Activated CD8-positive, alpha-beta memory T cell treated with anti-CD3 and anti-CD28 coated beads, Interleukin-2, amount 50 U/mL, for 24 hours (primary cell): ENCODE measurements around the gene MYMK.
A peak's percentile ranks its signal among the peaks of the same experiment; 100 is the strongest.

Experiments
- DNase-seq: peaks from one replicate; pipeline ENCODE4 v3.0.0-alpha.2; 2020; ENCODE audit errors: extremely low read depth

The MYMK gene

GRCh38 chr9:133535306-133535877, 10.6 kb upstream of the MYMK start:
- DNase-seq, result no peak

DNA sequence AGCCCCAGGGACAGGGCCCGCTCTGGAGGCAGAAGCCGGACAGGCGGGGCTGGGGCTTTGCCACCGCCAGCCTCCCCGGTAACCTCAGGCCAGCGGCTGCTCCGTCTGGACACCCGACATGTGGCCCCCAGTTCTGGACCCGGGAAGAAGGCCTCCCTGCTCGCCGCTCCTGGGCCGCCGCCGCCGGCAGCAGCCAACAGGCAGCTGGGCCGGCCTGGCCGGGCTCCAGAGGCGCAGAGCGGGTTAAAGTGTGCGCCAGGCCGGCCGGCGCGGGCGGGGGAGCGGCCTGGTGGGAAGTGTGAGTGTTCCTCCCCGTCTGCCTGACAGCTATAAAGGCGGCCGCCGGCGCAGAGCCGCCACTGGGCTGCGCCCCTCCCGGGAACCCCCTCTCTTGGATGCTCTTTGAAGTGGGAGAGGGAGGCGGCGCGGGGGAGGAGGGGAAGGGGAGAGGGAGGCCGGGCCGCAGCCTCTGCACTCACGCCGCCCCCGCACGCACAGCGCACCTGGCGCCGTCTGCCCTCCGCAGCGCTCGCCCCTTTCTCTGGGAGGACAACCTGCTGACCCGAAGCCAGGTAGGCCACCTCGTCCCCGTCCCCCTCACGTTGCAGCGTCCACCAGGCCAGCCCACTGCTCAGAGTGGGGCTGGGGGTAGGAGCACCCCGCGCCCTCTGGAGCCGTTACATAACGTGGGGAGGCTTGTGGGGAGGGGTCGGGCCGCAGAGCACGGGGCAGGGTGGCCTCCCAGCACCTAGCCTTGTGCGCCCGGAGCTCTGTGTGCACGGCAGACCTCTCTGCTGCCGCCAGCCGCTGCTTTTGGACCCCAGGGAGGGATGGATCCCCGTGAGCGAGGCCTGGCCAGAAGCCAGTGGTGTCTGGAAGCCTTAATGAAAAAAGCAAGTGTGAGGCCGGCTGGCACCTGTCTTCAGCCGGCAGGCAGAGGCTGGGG, 9.9 kb upstream of the MYMK start, which contains the start of gene ADAMTSL2:
TSS of gene ADAMTSL2 (plus strand) at position 359 of the 946 bp plus-strand sequence. CDS start 2,009 bp downstream, outside the sequence.
- no peak for DNase-seq

GRCh38 chr9:133533857-133534256, 9.1 kb upstream of the MYMK start:
- DNase-seq, result no peak

- peak; percentile 10 for DNase-seq
These were observed 8.3 kb upstream of the MYMK start for GRCh38 chr9:133532937-133533668.

DNA sequence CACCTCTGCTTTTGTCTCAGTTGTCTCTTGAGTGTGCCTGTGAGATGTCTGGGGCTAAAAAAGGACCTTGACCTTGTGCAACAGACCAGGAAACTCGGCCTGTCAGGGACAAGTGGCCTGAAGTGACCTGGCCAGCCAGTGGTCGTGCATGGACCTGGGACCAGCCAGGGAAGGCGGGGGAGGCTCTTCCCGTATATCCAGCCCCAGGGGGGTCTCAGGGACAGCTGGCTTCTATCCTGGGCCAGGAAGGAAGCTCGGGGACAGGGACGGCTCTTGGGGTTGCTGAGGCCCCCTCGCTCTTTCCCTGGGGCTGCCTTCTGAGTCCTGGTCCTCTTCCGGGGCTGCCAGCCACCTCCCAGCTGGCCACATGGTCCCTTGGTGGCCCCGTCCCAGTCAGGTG, 6.5 kb upstream of the MYMK start:
- no peak for DNase-seq

DNA sequence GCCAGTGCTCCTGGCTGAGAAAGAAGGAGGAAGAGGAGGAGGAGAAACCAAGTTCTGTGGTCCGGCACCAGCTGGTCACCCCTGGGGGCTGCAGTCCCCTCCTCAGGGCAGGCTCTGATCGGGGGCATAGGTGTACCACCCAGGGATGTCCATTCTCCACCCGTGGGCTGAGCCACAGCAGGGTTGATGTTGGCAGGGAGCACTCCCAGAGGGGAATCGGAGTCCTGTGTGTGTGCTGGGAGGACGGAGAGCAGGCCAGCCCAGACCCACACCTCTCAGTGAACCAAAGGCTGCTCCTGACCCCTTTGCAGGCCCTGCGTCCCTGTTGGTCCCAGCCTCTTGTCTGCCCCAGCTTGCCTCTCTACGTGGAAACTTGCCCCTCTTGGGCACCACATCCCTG, 5.1 kb upstream of the MYMK start:
- no peak for DNase-seq

DNA sequence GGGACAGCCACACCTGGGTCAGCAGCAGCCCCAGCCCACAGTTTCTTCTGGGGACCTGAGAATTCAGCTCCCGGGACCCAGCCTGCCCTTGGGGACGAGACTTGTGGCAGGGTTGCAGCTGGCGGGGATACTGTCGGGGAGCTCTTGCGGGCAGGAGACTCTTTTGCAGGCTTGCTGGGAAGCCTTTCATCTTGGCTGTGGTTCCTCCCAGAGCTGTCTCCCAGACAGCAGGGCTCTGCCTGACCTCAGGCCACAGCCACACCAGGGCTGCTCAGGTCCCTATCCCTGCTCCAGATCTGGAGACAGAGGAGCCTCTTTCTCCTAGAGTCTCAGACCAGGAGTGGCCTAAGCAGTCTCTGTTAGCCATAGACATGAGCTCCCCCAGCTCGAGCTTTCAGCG, 4.7 kb upstream of the MYMK start:
- no peak for DNase-seq

DNA sequence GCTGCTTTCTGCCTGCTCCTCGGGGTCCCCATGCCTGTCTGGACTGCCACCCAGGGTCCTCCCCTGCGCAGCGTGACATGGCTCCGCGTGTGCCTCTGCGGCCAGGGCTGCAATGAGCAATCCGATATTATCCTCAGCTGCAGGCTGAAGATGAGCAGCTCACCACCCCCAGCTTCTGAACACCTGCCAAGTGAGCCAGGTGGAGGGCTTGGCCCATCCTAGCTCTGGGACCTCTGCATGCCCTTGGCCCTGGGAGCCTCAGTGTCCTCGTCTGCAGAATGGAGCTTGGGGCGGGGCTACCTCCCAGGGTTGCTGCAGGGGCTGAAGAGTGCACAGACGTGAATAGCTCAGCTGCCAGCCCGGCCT, 4.1 kb upstream of the MYMK start:
- no peak for DNase-seq

DNA sequence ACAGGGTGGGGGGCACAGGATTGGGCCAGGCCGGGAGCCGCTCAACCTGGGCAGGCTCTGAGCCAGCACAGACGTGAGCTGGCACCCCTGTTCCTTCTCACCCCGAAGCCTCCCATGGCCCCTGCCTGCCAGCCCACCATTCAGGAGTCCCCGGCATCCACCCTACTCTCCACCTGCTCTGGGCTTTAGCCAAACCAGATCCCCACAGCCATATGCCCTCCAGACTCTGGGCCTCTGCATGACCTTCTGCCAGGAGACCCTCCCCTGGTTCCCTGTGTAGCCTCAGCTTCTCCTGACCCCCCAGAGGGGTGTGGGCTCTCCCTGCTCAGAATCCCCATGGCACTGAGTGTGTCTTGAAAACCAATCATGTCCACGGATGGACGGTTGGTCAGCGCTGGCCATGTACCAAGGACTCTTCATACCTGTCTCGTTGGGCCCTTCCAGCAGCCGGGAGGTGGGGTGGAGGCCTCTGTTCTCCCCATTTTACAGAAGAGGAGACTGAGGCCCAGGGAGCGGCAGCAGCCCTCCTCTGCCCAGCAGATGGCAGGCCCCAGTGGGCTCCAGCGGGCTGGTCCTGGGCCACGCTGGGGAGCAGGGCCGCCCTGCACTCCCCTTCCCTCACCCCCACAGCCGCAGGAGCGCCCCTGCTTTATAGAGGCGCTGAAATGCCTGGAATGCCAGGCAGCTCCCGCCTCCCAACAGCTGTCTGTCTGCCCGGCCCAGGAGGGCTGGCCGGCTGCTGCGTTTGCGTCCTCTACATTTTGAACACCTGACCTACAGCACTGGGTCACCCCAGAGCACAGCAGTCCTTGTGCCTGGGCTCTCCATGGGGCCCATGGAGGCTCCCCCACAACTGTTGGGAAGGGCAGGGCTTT, 3.5 kb upstream of the MYMK start:
- no peak for DNase-seq

GRCh38 chr9:133527444-133527920, 2.7 kb upstream of the MYMK start:
- DNase-seq, result no peak

DNA sequence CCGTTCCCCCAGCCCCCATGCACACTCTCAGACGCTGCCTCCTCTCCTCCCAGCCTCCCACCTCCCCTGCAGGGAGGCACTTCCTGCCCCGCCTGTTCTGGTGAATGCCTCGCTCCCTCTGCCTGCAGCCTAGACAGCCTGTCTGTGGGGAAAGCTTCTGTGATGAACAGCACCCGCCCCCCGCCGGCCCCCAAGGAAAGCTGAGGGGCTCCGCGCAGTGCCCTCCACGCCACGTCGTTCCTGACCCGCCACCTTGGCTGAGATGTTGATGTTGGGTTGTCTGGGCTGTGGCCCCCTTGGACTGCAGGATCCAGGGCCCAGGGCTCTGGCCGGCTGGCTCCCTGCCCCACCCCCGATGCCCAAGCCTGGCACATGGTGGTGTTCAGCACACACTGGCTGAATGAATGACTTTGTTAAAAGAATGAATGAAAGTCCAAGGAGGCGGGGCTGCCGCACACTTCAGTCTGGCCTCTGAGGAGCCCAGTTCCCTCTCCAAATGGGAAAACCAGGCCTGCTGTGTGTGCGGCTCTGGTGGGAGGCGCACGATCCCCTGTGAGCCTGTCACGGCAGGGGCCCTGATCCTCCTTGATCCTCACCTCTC, 2.1 kb upstream of the MYMK start:
- DNase-seq, result no peak

DNA sequence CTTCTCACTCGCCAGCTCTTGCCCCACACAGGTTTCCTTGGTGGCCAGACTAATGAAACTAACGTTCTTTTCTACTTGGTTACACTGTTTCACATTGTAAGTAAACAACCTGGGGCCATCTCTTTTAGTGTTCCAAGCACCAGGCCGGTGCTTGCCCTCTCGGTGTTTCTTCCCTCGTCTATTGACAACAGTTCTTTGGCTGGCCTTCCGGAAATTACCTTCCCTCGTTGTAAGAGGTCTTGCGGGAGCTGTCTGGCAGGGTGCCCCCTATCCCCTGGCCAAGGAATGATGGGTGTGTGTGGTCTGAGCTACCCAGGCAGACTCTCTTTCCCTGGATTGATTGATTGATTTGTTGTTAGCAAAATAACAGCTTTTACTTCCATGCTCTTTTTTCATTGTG, 918 bp upstream of the MYMK start:
- DNase-seq, result no peak

DNA sequence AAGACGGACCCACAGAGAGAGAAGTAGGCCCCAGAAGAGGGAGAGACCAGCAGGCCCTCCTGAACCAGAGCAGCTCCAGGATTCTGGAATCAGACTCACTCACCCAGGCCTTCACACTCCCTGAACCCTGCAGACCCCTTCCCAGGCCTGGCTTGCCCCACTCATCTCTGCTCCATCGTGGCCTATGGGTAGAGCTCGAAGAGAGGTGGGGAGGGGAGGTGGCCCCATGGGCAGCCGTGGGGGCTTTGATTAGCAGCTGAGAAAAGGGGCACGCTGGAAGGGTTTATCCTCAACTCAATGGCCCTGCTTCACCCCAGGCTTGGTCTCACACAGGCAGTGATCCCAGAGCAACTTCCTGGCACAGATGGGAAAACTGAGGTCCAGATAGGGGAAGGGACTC, 613 bp downstream of the MYMK start:
- DNase-seq, result no peak

GRCh38 chr9:133523106-133523505, 1.7 kb downstream of the MYMK start:
- no peak for DNase-seq

DNA sequence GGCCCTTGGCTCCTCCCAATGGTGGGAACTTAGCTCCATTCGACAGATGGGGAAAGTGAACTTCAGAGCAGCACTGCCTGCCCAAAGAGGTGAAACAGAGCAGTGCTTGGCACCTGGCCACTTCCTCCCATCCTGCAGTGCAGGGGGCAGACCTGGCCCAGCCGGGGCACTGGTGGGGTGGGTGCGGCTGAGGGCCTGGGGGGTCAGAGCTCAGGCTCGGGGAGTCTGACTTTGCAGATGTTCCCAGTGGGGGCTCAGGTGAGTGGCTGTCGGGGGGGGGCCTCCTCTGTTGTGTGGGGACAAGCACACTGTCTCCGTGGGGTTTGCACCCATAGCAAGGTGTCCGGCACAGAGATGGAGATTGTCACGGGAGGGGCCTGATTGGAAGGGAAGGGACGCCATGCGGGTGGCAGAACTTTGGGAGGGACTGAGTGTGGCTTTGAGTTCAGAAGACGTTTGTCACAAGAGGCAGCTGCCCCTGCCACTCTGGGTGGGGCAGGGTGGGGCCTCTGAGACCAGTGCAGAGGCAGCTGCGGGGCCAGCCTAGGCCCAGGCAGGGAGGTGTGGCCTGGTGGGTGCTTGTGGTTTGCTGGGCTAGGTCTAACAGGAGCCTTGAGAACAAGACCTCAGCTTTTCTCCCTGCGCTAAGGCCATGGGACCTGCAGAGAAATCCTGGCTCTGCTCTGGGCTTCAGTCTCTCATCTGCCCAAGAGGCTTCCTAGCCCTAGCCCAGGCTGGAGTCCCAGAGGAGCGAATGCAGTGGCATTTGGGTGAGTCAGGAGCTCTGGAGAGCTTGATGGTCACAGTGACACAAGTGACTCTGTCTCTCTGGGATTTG, 2.5 kb downstream of the MYMK start:
- no peak for DNase-seq

- DNase-seq, result no peak
These were observed 3.4 kb downstream of the MYMK start for GRCh38 chr9:133521122-133522072.

GRCh38 chr9:133520121-133520835, 4.5 kb downstream of the MYMK start:
- no peak for DNase-seq

- no peak for DNase-seq
These were observed 5.1 kb downstream of the MYMK start for GRCh38 chr9:133519693-133520092.
